Stimulated activated CD8-positive, alpha-beta memory T cell treated with anti-CD3 and anti-CD28 coated beads, Interleukin-7, amount 100 ng/mL, for 1 hour (primary cell): Measurements from ENCODE around the gene ADISSP.

Source experiments
- DNase-seq, 2 donors: peaks; one replicate each; pipeline ENCODE4 v3.0.0-alpha.2; 2020; ENCODE audit warnings: low read depth in 2 of 2

The ADISSP gene

GRCh38 chr20:3738111-3739053, 29.2 kb downstream of the ADISSP start:
- DNase-seq: no peak

GRCh38 chr20:3735768-3736167, 31.8 kb downstream of the ADISSP start:
- DNase-seq: no peak

- no peak for DNase-seq
Observed at GRCh38 chr20:3734111-3734843, 33.3 kb downstream of the ADISSP start.

- DNase-seq: no peak
Observed at GRCh38 chr20:3733119-3733995, 34.2 kb downstream of the ADISSP start.

GRCh38 chr20:3732327-3733118, 35.0 kb downstream of the ADISSP start, which contains the start of gene HSPA12B:
Gene HSPA12B (plus strand): TSS chr20:3732685. CDS start chr20:3738675, 5,990 bp downstream.
- DNase-seq: no peak

- DNase-seq: no peak
Observed at GRCh38 chr20:3731944-3732326, 35.6 kb downstream of the ADISSP start.

GRCh38 chr20:3730803-3731672, 36.5 kb downstream of the ADISSP start:
- no peak for DNase-seq

- no peak for DNase-seq
Observed at GRCh38 chr20:3729811-3730540, 37.6 kb downstream of the ADISSP start.

GRCh38 chr20:3729378-3729777, 38.2 kb downstream of the ADISSP start:
- no peak for DNase-seq

GRCh38 chr20:3728876-3729275, 38.7 kb downstream of the ADISSP start:
- DNase-seq: no peak

- DNase-seq: no peak
Observed at GRCh38 chr20:3728354-3728753, 39.2 kb downstream of the ADISSP start.

GRCh38 chr20:3727401-3728021, 40.0 kb downstream of the ADISSP start:
- DNase-seq: no peak

GRCh38 chr20:3724356-3724755, 43.2 kb downstream of the ADISSP start:
- DNase-seq: no peak

- no peak for DNase-seq
Observed at GRCh38 chr20:3723284-3723683, 44.3 kb downstream of the ADISSP start.

GRCh38 chr20:3721912-3722311, 45.6 kb downstream of the ADISSP start:
- DNase-seq: no peak

- DNase-seq: no peak
Observed at GRCh38 chr20:3720626-3721025, 46.9 kb downstream of the ADISSP start.

- no peak for DNase-seq
Observed at GRCh38 chr20:3720068-3720467, 47.5 kb downstream of the ADISSP start.

GRCh38 chr20:3719046-3719445, 48.5 kb downstream of the ADISSP start:
- DNase-seq: no peak
